ENCODE data around the gene ATP9B. TPM values are rescaled to one million over a fixed set of nuclear protein-coding genes. Genes with fewer than 3 reads are reported as not detected.

ATP9B gene
- total RNA-seq, 1 experiment from 2014 or later, result 15.6 TPM

DNA sequence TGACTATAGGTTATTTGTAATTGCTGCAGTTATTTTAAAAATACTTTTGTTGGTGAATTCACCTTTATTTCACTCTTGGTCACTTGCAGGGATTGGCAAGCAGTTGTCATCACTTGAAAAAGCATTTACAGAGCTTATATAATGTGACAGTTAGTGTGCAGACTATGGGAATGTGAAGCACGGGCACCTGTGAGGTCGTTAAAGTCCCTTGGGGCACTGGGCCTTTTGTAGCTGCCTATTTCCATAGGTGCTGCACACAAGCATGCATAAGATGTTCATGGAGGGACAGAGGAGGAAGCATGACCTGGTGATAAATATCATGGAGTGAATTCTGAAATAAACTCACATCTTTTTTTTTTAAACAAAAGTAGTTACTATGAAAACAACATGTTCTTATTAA lies 124.6 kb downstream of the ATP9B start:
- H3K4me1 ChIP-seq (ENCODE audit: insufficient read depth, low read length), result no peaks in the 10 kb centered on the region
- no peak overlapping the region for H3K4me3 ChIP-seq (ENCODE audit: low read length)
- no peak overlapping the region for H2AFZ ChIP-seq (ENCODE audit: low read length)
- DNase-seq (no peak), ATAC-seq (no peak)
- no peaks in the 10 kb centered on the region for H3K9me3 ChIP-seq (ENCODE audit: low read length)
- no peaks in the 10 kb centered on the region for H4K20me1 ChIP-seq (ENCODE audit: low read length)
- H3K4me2 ChIP-seq (ENCODE audit: low read length), result no peak overlapping the region
- no peak overlapping the region for H3K9ac ChIP-seq (ENCODE audit: low read length)
- ChIA-PET CTCF (no interaction called here), POLR2A (ENCODE audit: unreplicated experiment) (no interaction called here)
- TF ChIP-seq EZH2phosphoT487 (IDR thresholded peaks at IDR 0.05; ENCODE audit: borderline replicate concordance, low read length) (no peak), EZH2 (IDR thresholded peaks at IDR 0.05; ENCODE audit: low read length, unreplicated experiment) (no peak)
- TF ChIP-seq, protein P1, sequence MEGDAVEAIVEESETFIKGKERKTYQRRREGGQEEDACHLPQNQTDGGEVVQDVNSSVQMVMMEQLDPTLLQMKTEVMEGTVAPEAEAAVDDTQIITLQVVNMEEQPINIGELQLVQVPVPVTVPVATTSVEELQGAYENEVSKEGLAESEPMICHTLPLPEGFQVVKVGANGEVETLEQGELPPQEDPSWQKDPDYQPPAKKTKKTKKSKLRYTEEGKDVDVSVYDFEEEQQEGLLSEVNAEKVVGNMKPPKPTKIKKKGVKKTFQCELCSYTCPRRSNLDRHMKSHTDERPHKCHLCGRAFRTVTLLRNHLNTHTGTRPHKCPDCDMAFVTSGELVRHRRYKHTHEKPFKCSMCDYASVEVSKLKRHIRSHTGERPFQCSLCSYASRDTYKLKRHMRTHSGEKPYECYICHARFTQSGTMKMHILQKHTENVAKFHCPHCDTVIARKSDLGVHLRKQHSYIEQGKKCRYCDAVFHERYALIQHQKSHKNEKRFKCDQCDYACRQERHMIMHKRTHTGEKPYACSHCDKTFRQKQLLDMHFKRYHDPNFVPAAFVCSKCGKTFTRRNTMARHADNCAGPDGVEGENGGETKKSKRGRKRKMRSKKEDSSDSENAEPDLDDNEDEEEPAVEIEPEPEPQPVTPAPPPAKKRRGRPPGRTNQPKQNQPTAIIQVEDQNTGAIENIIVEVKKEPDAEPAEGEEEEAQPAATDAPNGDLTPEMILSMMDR (conservative IDR thresholded peaks at IDR 0.05; ENCODE audit: low read depth, low read length), result no peak
- BruUV-seq (replicated peaks), result no TSS peak
- intact Hi-C loops (cut with micrococcal nuclease), result no loop called here
- H3K36me3 ChIP-seq (ENCODE audit: low read depth, low read length), result no peaks in the 10 kb centered on the region
- no peak overlapping the region for H3K27ac ChIP-seq (ENCODE audit: low read length)
- no peaks in the 10 kb centered on the region for H3K79me2 ChIP-seq (ENCODE audit: low read length)
- H3F3A ChIP-seq (ENCODE audit: low read length, unreplicated experiment), result no peaks in the 10 kb centered on the region
- no peaks in the 10 kb centered on the region for H3K9me2 ChIP-seq (replicated peaks; ENCODE audit: low read length)
- H3K27me3 ChIP-seq (ENCODE audit: low read length), result no peaks in the 10 kb centered on the region

DNA sequence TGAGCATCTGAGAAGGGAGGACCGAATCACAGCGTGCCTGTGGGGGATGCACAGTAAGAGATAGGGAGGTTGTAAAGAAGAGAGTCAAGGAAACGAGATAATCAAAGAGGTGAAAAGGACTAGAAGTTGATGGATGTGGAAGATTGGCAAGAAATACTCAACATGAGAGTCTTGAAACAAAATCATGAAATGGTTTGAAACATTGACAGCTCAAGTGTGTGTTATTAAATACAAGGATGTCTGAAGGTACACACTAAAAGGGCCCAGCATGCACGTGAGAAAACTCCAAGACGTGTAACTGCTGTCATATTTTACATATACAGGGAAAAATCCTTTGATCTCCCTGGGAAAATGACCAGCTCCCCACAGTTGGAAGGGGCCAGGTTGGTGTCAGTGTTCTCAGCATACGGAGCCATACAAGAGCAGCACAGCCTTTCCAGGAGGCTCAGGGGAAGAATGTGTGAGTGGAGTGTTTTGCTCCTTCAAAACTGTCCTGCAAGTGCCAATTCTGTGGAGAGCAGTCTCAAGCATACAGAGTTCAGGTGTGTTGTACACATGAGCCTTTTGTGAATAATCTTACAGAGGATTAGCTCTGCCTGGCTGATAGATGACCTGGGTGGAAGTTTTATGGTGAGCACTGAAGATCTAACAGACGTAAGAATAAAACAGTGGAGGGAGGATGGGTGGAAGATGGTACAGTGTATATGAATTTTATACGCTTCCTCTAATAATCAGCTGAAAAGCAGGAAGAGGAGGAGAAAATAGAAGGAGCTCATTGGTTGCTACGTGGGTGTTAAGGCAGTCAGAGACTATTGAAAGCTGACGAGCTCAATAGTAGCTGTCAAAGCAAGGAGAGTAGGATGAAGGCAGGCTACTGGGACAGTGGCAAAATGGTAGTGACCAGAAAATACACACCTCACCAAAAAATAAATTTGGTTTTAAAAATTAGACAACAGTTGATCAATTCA lies 126.8 kb downstream of the ATP9B start:
- H3K4me3 ChIP-seq (ENCODE audit: low read length), result no peak overlapping the region
- H3F3A ChIP-seq (ENCODE audit: low read length, unreplicated experiment), result no peaks in the 10 kb centered on the region
- no peaks in the 10 kb centered on the region for H3K27me3 ChIP-seq (ENCODE audit: low read length)
- DNase-seq (no peak), ATAC-seq (no peak)
- no peak overlapping the region for H3K9ac ChIP-seq (ENCODE audit: low read length)
- ChIA-PET CTCF (no interaction called here), POLR2A (ENCODE audit: unreplicated experiment) (no interaction called here)
- no peaks in the 10 kb centered on the region for H3K9me3 ChIP-seq (ENCODE audit: low read length)
- H4K20me1 ChIP-seq (ENCODE audit: low read length), result no peaks in the 10 kb centered on the region
- H3K4me2 ChIP-seq (ENCODE audit: low read length), result no peak overlapping the region
- H3K79me2 ChIP-seq (ENCODE audit: low read length), result no peaks in the 10 kb centered on the region
- intact Hi-C loops (cut with micrococcal nuclease), result no loop called here
- H3K36me3 ChIP-seq (ENCODE audit: low read depth, low read length), result no peaks in the 10 kb centered on the region
- no peak overlapping the region for H3K27ac ChIP-seq (ENCODE audit: low read length)
- BruUV-seq (replicated peaks), result no TSS peak
- no peaks in the 10 kb centered on the region for H3K4me1 ChIP-seq (ENCODE audit: insufficient read depth, low read length)
- TF ChIP-seq, protein P1 (conservative IDR thresholded peaks at IDR 0.05; ENCODE audit: low read depth, low read length), result no peak
- no peaks in the 10 kb centered on the region for H3K9me2 ChIP-seq (replicated peaks; ENCODE audit: low read length)
- H2AFZ ChIP-seq (ENCODE audit: low read length), result no peak overlapping the region

DNA sequence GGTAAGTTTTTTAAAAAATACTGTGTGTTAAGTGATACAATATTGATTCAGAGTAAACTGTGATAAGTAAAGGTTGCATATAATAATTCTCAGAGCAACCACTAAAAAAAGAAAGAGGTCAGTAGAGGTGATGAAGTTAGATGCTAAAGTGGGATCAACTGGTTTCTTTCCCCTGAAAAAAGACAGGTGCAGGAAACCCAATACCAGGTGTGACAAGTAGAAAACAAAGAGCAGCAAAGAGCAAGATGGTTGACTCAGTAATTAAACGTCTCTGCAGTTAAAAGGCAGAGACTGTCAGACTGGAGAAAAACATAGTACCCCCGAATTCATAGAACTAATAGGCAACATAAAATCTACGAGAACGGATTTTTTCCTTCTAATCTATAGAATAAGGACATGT lies 128.3 kb downstream of the ATP9B start:
- no peak for TF ChIP-seq EZH2 (IDR thresholded peaks at IDR 0.05; ENCODE audit: low read length, unreplicated experiment)
- TF ChIP-seq EZH2phosphoT487 (IDR thresholded peaks at IDR 0.05; ENCODE audit: borderline replicate concordance, low read length), result no peak
- TF ChIP-seq, protein P1 (conservative IDR thresholded peaks at IDR 0.05; ENCODE audit: low read depth, low read length), result no peak
- Histone ChIP-seq H3K4me3 (ENCODE audit: low read length) (no peak overlapping the region), H3K36me3 (ENCODE audit: low read depth, low read length) (no peaks in the 10 kb centered on the region), H3K27me3 (ENCODE audit: low read length) (no peaks in the 10 kb centered on the region), H3K27ac (ENCODE audit: low read length) (no peak overlapping the region), H3K9me3 (ENCODE audit: low read length) (no peaks in the 10 kb centered on the region), H3K79me2 (ENCODE audit: low read length) (no peaks in the 10 kb centered on the region), H3K4me2 (ENCODE audit: low read length) (no peak overlapping the region), H3K9ac (ENCODE audit: low read length) (no peak overlapping the region), H4K20me1 (ENCODE audit: low read length) (no peaks in the 10 kb centered on the region), H2AFZ (ENCODE audit: low read length) (no peak overlapping the region), H3K9me2 (replicated peaks; ENCODE audit: low read length) (no peaks in the 10 kb centered on the region), H3K4me1 (ENCODE audit: insufficient read depth, low read length) (peaks cover 4% of the 10 kb centered on the region), H3F3A (ENCODE audit: low read length, unreplicated experiment) (peaks cover under 1% of the 10 kb centered on the region)
- DNase-seq (no peak), ATAC-seq (no peak)
- CTCF ChIA-PET, result no interaction called here
- POLR2A ChIA-PET (ENCODE audit: unreplicated experiment), result no interaction called here
- BruUV-seq (replicated peaks), result no TSS peak
- intact Hi-C loops (cut with micrococcal nuclease), result no loop called here

Measured in PC-3 (cell line).